RKO (cell line): ENCODE data around the gene TNFRSF13B.
A peak's percentile ranks its signal among the peaks of the same experiment; 100 is the strongest.
"Not testable (repeated sequence)": the region's sequence is repeated elsewhere in the genome, so short reads cannot be mapped to it uniquely, and the experiment has no call there.

Source experiments
- DNase-seq: peaks from one replicate; pipeline ENCODE4 v3.0.0-alpha.2; 2016; ENCODE audit warnings: low spot score

TNFRSF13B gene

GRCh38 chr17:16986391-16986790, 14.5 kb upstream of the TNFRSF13B start:
- DNase-seq, result no peak

- DNase-seq, result no peak
Observed at GRCh38 chr17:16981928-16982327, 10.0 kb upstream of the TNFRSF13B start.

- DNase-seq, result no peak
Observed at GRCh38 chr17:16980813-16981731, 9.2 kb upstream of the TNFRSF13B start.

GRCh38 chr17:16980061-16980460, 8.1 kb upstream of the TNFRSF13B start:
- DNase-seq, result no peak

- not testable (repeated sequence) for DNase-seq
Observed at GRCh38 chr17:16979237-16979823, 7.4 kb upstream of the TNFRSF13B start.

GRCh38 chr17:16977932-16978331, 6.0 kb upstream of the TNFRSF13B start:
- no peak for DNase-seq

GRCh38 chr17:16976725-16977550, 5.0 kb upstream of the TNFRSF13B start:
- DNase-seq, result no peak

- no peak for DNase-seq
Observed at GRCh38 chr17:16975744-16976625, 4.1 kb upstream of the TNFRSF13B start.

GRCh38 chr17:16975277-16975651, 3.3 kb upstream of the TNFRSF13B start:
- DNase-seq, result no peak

GRCh38 chr17:16974569-16975276, 2.8 kb upstream of the TNFRSF13B start:
- no peak for DNase-seq

GRCh38 chr17:16973760-16974540, 2.0 kb upstream of the TNFRSF13B start:
- DNase-seq, result no peak

GRCh38 chr17:16973043-16973442, 1.1 kb upstream of the TNFRSF13B start:
- DNase-seq, result not testable (repeated sequence)

- no peak for DNase-seq
Observed at GRCh38 chr17:16972346-16972745, 428 bp upstream of the TNFRSF13B start.

GRCh38 chr17:16969931-16970906, 1.7 kb downstream of the TNFRSF13B start:
- DNase-seq, result no peak

GRCh38 chr17:16968786-16969185, 3.1 kb downstream of the TNFRSF13B start:
- no peak for DNase-seq

GRCh38 chr17:16962804-16963203, 9.1 kb downstream of the TNFRSF13B start:
- DNase-seq, result peak; percentile 45

GRCh38 chr17:16961792-16962191, 10.1 kb downstream of the TNFRSF13B start:
- DNase-seq, result no peak

GRCh38 chr17:16961022-16961421, 10.9 kb downstream of the TNFRSF13B start:
- not testable (repeated sequence) for DNase-seq

- DNase-seq, result not testable (repeated sequence)
Observed at GRCh38 chr17:16955011-16955410, 16.9 kb downstream of the TNFRSF13B start.
